HEK293T (cell line): ENCODE measurements around the gene MRGPRF.

Experiments
- ARNT ChIP-seq: fragments of 450-650 bp; IDR thresholded peaks from 2 replicates; pipeline ENCODE4 v1.6.1; 2017; ENCODE audit warnings: mild to moderate bottlenecking
- BHLHE40 ChIP-seq: fragments of 450-650 bp; IDR thresholded peaks from 2 replicates; pipeline ENCODE4 v1.6.1; 2016; ENCODE audit warnings: mild to moderate bottlenecking, moderate library complexity, borderline replicate concordance
- CTBP1 ChIP-seq: fragments of 450-650 bp; IDR thresholded peaks from 2 replicates; pipeline ENCODE4 v1.6.1; 2016; ENCODE audit warnings: borderline replicate concordance
- ELF4 ChIP-seq: fragments of 450-650 bp; IDR thresholded peaks from 2 replicates; pipeline ENCODE4 v1.6.1; 2017; ENCODE audit warnings: antibody characterized with exemption
- FOXM1 ChIP-seq: fragments of 450-650 bp; IDR thresholded peaks from 2 replicates; pipeline ENCODE4 v1.6.1; 2017; ENCODE audit warnings: mild to moderate bottlenecking, borderline replicate concordance
- HDGF ChIP-seq: fragments of 450-650 bp; IDR thresholded peaks from 2 replicates; pipeline ENCODE4 v1.6.1; 2017; ENCODE audit warnings: antibody characterized with exemption, borderline replicate concordance
- L3MBTL2 ChIP-seq: fragments of 450-650 bp; conservative IDR thresholded peaks from 2 replicates; pipeline ENCODE4 v1.6.1; 2016; ENCODE audit warnings: mild to moderate bottlenecking
- PKNOX1 ChIP-seq: fragments of 450-650 bp; IDR thresholded peaks from 2 replicates; pipeline ENCODE4 v1.6.1; 2016
- SP1 ChIP-seq: fragments of 450-650 bp; IDR thresholded peaks from 2 replicates; pipeline ENCODE4 v1.6.1; 2017
- SUZ12 ChIP-seq: fragments of 450-650 bp; IDR thresholded peaks from 2 replicates; pipeline ENCODE4 v1.6.1; 2016; ENCODE audit warnings: mild to moderate bottlenecking
- TARDBP ChIP-seq: fragments of 450-650 bp; IDR thresholded peaks from 2 replicates; pipeline ENCODE4 v1.6.1; 2016
- ZNF384 ChIP-seq: fragments of 450-650 bp; IDR thresholded peaks from 2 replicates; pipeline ENCODE4 v1.6.1; 2016

- TF ChIP-seq L3MBTL2 (no peak), FOXM1 (no peak), ARNT (no peak), PKNOX1 (no peak), SP1 (no peak), SUZ12 (no peak), ELF4 (no peak), ZNF384 (no peak), TARDBP (no peak), BHLHE40 (no peak), HDGF (no peak), CTBP1 (no peak)
Measured at GRCh38 chr11:69055598-69056516, 42.8 kb upstream of the MRGPRF start.
